HG03460 (cell line): ENCODE data around the gene PASK.

Source experiments
- ATAC-seq: cut with Tn5 transposase; IDR thresholded peaks from one replicate; pipeline ENCODE4 v1.9.1; 2021; ENCODE audit not compliant: unreplicated experiment

The PASK gene

GRCh38 chr2:241129086-241129871, 20.0 kb downstream of the PASK start:
- ATAC-seq: no peak

- ATAC-seq: no peak
Observed at GRCh38 chr2:241128266-241128665, 21.0 kb downstream of the PASK start.

GRCh38 chr2:241126771-241127202, 22.5 kb downstream of the PASK start:
- ATAC-seq: no peak

GRCh38 chr2:241126201-241126611, 23.1 kb downstream of the PASK start:
- ATAC-seq: no peak

- no peak for ATAC-seq
Observed at GRCh38 chr2:241125626-241126025, 23.6 kb downstream of the PASK start.

- ATAC-seq: no peak
Observed at GRCh38 chr2:241123816-241124536, 25.3 kb downstream of the PASK start.

GRCh38 chr2:241122376-241123002, 26.8 kb downstream of the PASK start:
- no peak for ATAC-seq

- ATAC-seq: no peak
Observed at GRCh38 chr2:241121008-241121407, 28.3 kb downstream of the PASK start.

- ATAC-seq: no peak
Observed at GRCh38 chr2:241120440-241120839, 28.8 kb downstream of the PASK start.

GRCh38 chr2:241118737-241119505, 30.4 kb downstream of the PASK start:
- ATAC-seq: no peak

- ATAC-seq: no peak
Observed at GRCh38 chr2:241116606-241117560, 32.4 kb downstream of the PASK start.

GRCh38 chr2:241115361-241115760, 33.9 kb downstream of the PASK start:
- ATAC-seq: no peak

GRCh38 chr2:241114836-241115235, 34.4 kb downstream of the PASK start:
- no peak for ATAC-seq

GRCh38 chr2:241112592-241112991, 36.7 kb downstream of the PASK start:
- no peak for ATAC-seq

GRCh38 chr2:241112046-241112445, 37.2 kb downstream of the PASK start:
- no peak for ATAC-seq

- ATAC-seq: peak; percentile 41
Observed at GRCh38 chr2:241111440-241111805, 37.8 kb downstream of the PASK start.

GRCh38 chr2:241110607-241111439, 38.4 kb downstream of the PASK start:
- ATAC-seq: peak; percentile 46

- ATAC-seq: peak; percentile 2
Observed at GRCh38 chr2:241110089-241110606, 39.1 kb downstream of the PASK start.
